MCF 10A (cell line): ENCODE data around the gene HS6ST3. TPM values are rescaled to one million over a fixed set of nuclear protein-coding genes. Genes with fewer than 3 reads are reported as not detected.

Source experiments
- BruUV-seq: library from RNA; stranded (reverse); fragments of 400-500 nt; replicated peaks from 2 replicates; lab custom pipeline; 2021; lab: Mats Ljungman, UMichigan
- CTCF ChIA-PET: fragments of 300-600 bp; sonication (Branson Sonifier 250); formaldehyde crosslinking; extraction: SDS; loops from one replicate; lab custom pipeline; 2021; ENCODE audit warnings: antibody characterized with exemption, inconsistent platforms; lab: Yijun Ruan, JAX
- POLR2A ChIA-PET: fragments of 300-600, 350-650 bp; sonication (Branson Sonifier 250); formaldehyde crosslinking; extraction: SDS; loops from one replicate; lab custom pipeline; 2020; ENCODE audit warnings: antibody characterized with exemption, inconsistent platforms; lab: Yijun Ruan, JAX
- DNase-seq: peaks from one replicate; pipeline ENCODE4 v3.0.0-alpha.2; 2018; ENCODE audit not compliant: unreplicated experiment
- H3K27ac Mint-ChIP-seq: one replicate; pipeline ENCODE4 v1.8.0; 2022; ENCODE audit warnings: mild to moderate bottlenecking, low read depth, mixed read lengths; ENCODE audit not compliant: unreplicated experiment
- H3K27me3 Mint-ChIP-seq: one replicate; pipeline ENCODE4 v1.8.0; 2022; ENCODE audit warnings: mixed read lengths; ENCODE audit not compliant: insufficient read depth, unreplicated experiment
- H3K36me3 Mint-ChIP-seq: one replicate; pipeline ENCODE4 v1.8.0; 2022; ENCODE audit warnings: mild to moderate bottlenecking, moderate library complexity, mixed read lengths; ENCODE audit not compliant: insufficient read depth, unreplicated experiment
- H3K4me1 Mint-ChIP-seq: one replicate; pipeline ENCODE4 v1.8.0; 2022; ENCODE audit warnings: mixed read lengths; ENCODE audit not compliant: insufficient read depth, unreplicated experiment
- H3K4me3 Mint-ChIP-seq: one replicate; pipeline ENCODE4 v1.8.0; 2022; ENCODE audit warnings: mild to moderate bottlenecking, moderate library complexity, mixed read lengths; ENCODE audit not compliant: unreplicated experiment
- H3K9me3 Mint-ChIP-seq: one replicate; pipeline ENCODE4 v1.8.0; 2022; ENCODE audit warnings: mixed read lengths; ENCODE audit not compliant: unreplicated experiment
- CTCF ChIP-seq: fragments of 200-600 bp; IDR thresholded peaks from one replicate; pipeline ENCODE4 v1.8.0; 2022; ENCODE audit warnings: antibody characterized with exemption, mild to moderate bottlenecking; ENCODE audit not compliant: unreplicated experiment
- intact Hi-C: fragments of 100-400 bp; cut with micrococcal nuclease; formaldehyde crosslinking; loops from 2 replicates; pipeline ENCODE4 v1.14.1; 2022
- total RNA-seq: library from RNA; stranded (reverse); gene quantifications from 2 replicates; pipeline ENCODE4 v1.2.3, GENCODE V29; 2022

The HS6ST3 gene
- total RNA-seq, 1 experiment from 2014 or later = 0.09 TPM

- H3K4me3 Mint-ChIP-seq = no peak overlapping the region
- H3K27ac Mint-ChIP-seq = no peak overlapping the region
- DNase-seq = no peak
- no peaks in the 10 kb centered on the region for H3K36me3 Mint-ChIP-seq
- intact Hi-C loops = no loop called here
- BruUV-seq = no TSS peak
- no peak for TF ChIP-seq CTCF
- ChIA-PET CTCF (no interaction called here), POLR2A (no interaction called here)
- H3K9me3 Mint-ChIP-seq = no peaks in the 10 kb centered on the region
- H3K4me1 Mint-ChIP-seq = no peaks in the 10 kb centered on the region
- H3K27me3 Mint-ChIP-seq = no peaks in the 10 kb centered on the region
These were observed 601.1 kb downstream of the HS6ST3 start for GRCh38 chr13:96690998-96691397.

GRCh38 chr13:96696389-96696900 is 606.5 kb downstream of the HS6ST3 start:
- Mint-ChIP-seq H3K4me3 (no peak overlapping the region), H3K27ac (no peak overlapping the region), H3K4me1 (no peaks in the 10 kb centered on the region), H3K36me3 (no peaks in the 10 kb centered on the region), H3K9me3 (no peaks in the 10 kb centered on the region), H3K27me3 (no peaks in the 10 kb centered on the region)
- intact Hi-C loops = no loop called here
- ChIA-PET CTCF (no interaction called here), POLR2A (no interaction called here)
- no peak for DNase-seq
- TF ChIP-seq CTCF = no peak
- BruUV-seq = no TSS peak

- no peak overlapping the region for H3K27ac Mint-ChIP-seq
- POLR2A ChIA-PET = no interaction called here
- no peaks in the 10 kb centered on the region for H3K9me3 Mint-ChIP-seq
- CTCF ChIA-PET = interaction anchor here (1.4 kb wide), 1 partner anchor 8 kb away, joined by 3 read pairs; no protein-coding TSS in a partner anchor
- intact Hi-C loops = no loop called here
- H3K4me1 Mint-ChIP-seq = no peaks in the 10 kb centered on the region
- H3K4me3 Mint-ChIP-seq = no peak overlapping the region
- H3K36me3 Mint-ChIP-seq = no peaks in the 10 kb centered on the region
- no peaks in the 10 kb centered on the region for H3K27me3 Mint-ChIP-seq
- BruUV-seq = no TSS peak
- no peak for TF ChIP-seq CTCF
- DNase-seq = no peak
These were observed 610.8 kb downstream of the HS6ST3 start for GRCh38 chr13:96700657-96701056.

- no peak for DNase-seq
- intact Hi-C loops = no loop called here
- Mint-ChIP-seq H3K4me3 (no peak overlapping the region), H3K4me1 (no peaks in the 10 kb centered on the region), H3K27me3 (no peaks in the 10 kb centered on the region), H3K36me3 (no peaks in the 10 kb centered on the region), H3K9me3 (no peaks in the 10 kb centered on the region), H3K27ac (no peak overlapping the region)
- BruUV-seq = no TSS peak
- TF ChIP-seq CTCF = no peak
- CTCF ChIA-PET = no interaction called here
- POLR2A ChIA-PET = no interaction called here
These were observed 617.2 kb downstream of the HS6ST3 start for GRCh38 chr13:96707146-96707545.
